Glutamatergic neuron (in vitro differentiated cells): ENCODE measurements around the gene LHX8. TPM values are rescaled to one million over a fixed set of nuclear protein-coding genes. Genes with fewer than 3 reads are reported as not detected.

Experiments
- DNase-seq: peaks from one replicate; pipeline ENCODE4 v3.0.0; 2022
- H3K27ac Mint-ChIP-seq: one replicate; pipeline ENCODE4 v1.8.0; 2020; ENCODE audit warnings: mild to moderate bottlenecking, mixed read lengths, inconsistent platforms; ENCODE audit not compliant: unreplicated experiment
- H3K27me3 Mint-ChIP-seq: one replicate; pipeline ENCODE4 v1.8.0; 2020; ENCODE audit warnings: mild to moderate bottlenecking, moderate library complexity, mixed read lengths, inconsistent platforms; ENCODE audit not compliant: unreplicated experiment
- H3K36me3 Mint-ChIP-seq: one replicate; pipeline ENCODE4 v1.8.0; 2020; ENCODE audit warnings: mild to moderate bottlenecking, mixed read lengths, inconsistent platforms; ENCODE audit not compliant: unreplicated experiment
- H3K4me1 Mint-ChIP-seq: one replicate; pipeline ENCODE4 v1.8.0; 2020; ENCODE audit warnings: mild to moderate bottlenecking, low read depth, mixed read lengths, inconsistent platforms; ENCODE audit not compliant: unreplicated experiment
- H3K4me3 Mint-ChIP-seq: one replicate; pipeline ENCODE4 v1.8.0; 2020; ENCODE audit warnings: mild to moderate bottlenecking, mixed read lengths, inconsistent platforms; ENCODE audit not compliant: unreplicated experiment
- H3K9me3 Mint-ChIP-seq: one replicate; pipeline ENCODE4 v1.8.0; 2020; ENCODE audit warnings: mild to moderate bottlenecking, moderate library complexity, mixed read lengths, inconsistent platforms; ENCODE audit not compliant: unreplicated experiment
- CTCF ChIP-seq: fragments of 200-600 bp; sonication (generic); IDR thresholded peaks from one replicate; pipeline ENCODE4 v1.5.0; 2021; ENCODE audit not compliant: partially characterized antibody, unreplicated experiment
- total RNA-seq: library from RNA; stranded (reverse); fragmentation: NEBNext Ultra II Directional; extraction: Animal tissue kit (Norgen Biotek cat#: 25700); gene quantifications from one replicate; pipeline ENCODE4 v1.2.1, GENCODE V29; 2021; ENCODE audit not compliant: unreplicated experiment

LHX8 gene
- total RNA-seq, 1 donor from 2014 or later, result not detected

- Mint-ChIP-seq H3K27me3 (no peaks in the 10 kb centered on the region), H3K9me3 (no peaks in the 10 kb centered on the region), H3K4me3 (no peak overlapping the region), H3K4me1 (no peaks in the 10 kb centered on the region), H3K27ac (no peak overlapping the region), H3K36me3 (no peaks in the 10 kb centered on the region)
- TF ChIP-seq CTCF, result no peak
- no peak for DNase-seq
These were observed 74.7 kb downstream of the LHX8 start for GRCh38 chr1:75208862-75209261.
